BE2C (cell line): ENCODE results near the gene GNAQ.
A peak's percentile ranks its signal among the peaks of the same experiment; 100 is the strongest.
"Not testable (repeated sequence)": the region's sequence is repeated elsewhere in the genome, so short reads cannot be mapped to it uniquely, and the experiment has no call there.

Source experiments
- DNase-seq: peaks from one replicate; pipeline ENCODE4 v3.0.0-alpha.2; 2020
- H3K27me3 ChIP-seq: fragments of 250-450 bp; sonication (Bioruptor Pico); 2 replicates; pipeline ENCODE4 v1.5.1; 2020; ENCODE audit warnings: mild to moderate bottlenecking
- H3K36me3 ChIP-seq: fragments of 250-450 bp; sonication (Bioruptor Pico); 2 replicates; pipeline ENCODE4 v1.5.1; 2020; ENCODE audit warnings: mild to moderate bottlenecking
- H3K4me1 ChIP-seq: fragments of 250-450 bp; sonication (Bioruptor Pico); 2 replicates; pipeline ENCODE4 v1.5.1; 2020
- H3K4me3 ChIP-seq: 2 replicates; pipeline ENCODE4 v1.5.1; 2011; ENCODE audit warnings: low read depth, low read length
- H3K9me3 ChIP-seq: fragments of 250-450 bp; sonication (Bioruptor Pico); 2 replicates; pipeline ENCODE4 v1.5.1; 2020
- TF ChIP-seq, protein P1 (sequence below): IDR thresholded peaks from 2 replicates; pipeline ENCODE4 v1.5.1; 2012; ENCODE audit warnings: mild to moderate bottlenecking, low read depth, low read length

The GNAQ gene

DNA sequence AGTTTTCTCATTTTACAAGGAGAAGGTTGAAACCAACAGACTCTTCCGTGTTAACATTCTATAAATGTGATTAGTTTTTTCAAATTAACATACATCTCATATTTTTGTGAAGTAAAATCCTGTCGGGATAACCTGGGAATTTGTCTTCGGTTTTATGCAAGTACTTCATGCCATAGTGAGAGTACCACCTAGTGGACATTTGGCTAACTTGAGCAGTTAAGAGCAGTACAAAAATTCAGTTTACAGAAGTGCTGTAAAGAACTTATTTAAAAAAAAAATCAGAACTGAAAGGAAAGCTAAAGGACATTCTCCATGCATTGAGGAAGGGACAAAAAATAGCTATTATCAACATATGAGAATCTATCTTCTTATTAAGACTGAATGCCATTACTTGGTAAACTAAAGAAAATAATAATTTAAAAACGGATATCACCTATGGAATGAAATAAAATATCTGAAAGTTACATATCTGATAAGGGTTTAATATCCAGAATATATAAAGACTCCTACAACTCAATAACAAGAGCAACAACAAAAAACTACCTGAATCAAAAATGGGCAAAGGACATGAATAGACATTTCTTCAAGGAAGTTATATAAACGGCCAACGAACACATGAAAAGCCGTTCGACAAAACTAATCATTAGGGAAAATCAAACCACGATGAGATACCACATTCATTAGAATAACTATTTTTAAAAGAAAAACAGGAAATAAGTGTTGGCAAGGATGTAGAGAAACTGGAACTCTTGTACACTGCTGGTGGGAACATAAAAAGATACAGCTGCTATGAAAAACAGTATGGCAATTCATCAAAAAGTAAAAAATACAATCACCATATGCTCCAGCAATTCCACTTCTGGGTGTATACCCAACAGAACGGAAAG, 266.5 kb downstream of the GNAQ start:
- Histone ChIP-seq H3K36me3 (peaks cover 6% of the 10 kb centered on the region), H3K9me3 (no peaks in the 10 kb centered on the region; the same call in 1 of the 2 replicates), H3K27me3 (no peaks in the 10 kb centered on the region), H3K4me3 (no peak overlapping the region), H3K4me1 (no peaks in the 10 kb centered on the region)
- peak; percentile 19 for DNase-seq
- TF ChIP-seq, protein P1, sequence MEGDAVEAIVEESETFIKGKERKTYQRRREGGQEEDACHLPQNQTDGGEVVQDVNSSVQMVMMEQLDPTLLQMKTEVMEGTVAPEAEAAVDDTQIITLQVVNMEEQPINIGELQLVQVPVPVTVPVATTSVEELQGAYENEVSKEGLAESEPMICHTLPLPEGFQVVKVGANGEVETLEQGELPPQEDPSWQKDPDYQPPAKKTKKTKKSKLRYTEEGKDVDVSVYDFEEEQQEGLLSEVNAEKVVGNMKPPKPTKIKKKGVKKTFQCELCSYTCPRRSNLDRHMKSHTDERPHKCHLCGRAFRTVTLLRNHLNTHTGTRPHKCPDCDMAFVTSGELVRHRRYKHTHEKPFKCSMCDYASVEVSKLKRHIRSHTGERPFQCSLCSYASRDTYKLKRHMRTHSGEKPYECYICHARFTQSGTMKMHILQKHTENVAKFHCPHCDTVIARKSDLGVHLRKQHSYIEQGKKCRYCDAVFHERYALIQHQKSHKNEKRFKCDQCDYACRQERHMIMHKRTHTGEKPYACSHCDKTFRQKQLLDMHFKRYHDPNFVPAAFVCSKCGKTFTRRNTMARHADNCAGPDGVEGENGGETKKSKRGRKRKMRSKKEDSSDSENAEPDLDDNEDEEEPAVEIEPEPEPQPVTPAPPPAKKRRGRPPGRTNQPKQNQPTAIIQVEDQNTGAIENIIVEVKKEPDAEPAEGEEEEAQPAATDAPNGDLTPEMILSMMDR, result peak; percentile 74

DNA sequence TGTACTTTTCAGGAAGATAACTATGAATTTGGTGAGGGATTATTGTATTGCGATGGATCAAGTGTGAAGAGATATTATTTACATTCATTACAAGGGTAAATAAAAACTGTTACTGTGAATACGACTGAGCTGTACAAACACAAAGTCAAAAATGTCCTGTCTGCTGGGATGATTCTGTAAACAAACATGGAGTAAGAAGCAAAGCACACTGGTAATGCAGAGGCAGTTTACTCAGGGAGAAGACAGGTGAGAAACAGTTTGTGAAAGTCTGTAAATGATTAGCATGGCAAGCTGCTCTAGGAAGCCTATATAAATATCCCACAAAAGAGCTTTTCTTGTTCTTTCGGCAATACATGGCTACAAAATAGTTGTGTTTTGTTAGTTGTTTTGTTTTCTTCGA, 268.0 kb downstream of the GNAQ start:
- Histone ChIP-seq H3K36me3 (peaks cover 6% of the 10 kb centered on the region), H3K9me3 (no peaks in the 10 kb centered on the region; the same call in 1 of the 2 replicates), H3K4me3 (no peak overlapping the region), H3K27me3 (no peaks in the 10 kb centered on the region), H3K4me1 (no peaks in the 10 kb centered on the region)
- DNase-seq, result no peak
- TF ChIP-seq, protein P1, result no peak

DNA sequence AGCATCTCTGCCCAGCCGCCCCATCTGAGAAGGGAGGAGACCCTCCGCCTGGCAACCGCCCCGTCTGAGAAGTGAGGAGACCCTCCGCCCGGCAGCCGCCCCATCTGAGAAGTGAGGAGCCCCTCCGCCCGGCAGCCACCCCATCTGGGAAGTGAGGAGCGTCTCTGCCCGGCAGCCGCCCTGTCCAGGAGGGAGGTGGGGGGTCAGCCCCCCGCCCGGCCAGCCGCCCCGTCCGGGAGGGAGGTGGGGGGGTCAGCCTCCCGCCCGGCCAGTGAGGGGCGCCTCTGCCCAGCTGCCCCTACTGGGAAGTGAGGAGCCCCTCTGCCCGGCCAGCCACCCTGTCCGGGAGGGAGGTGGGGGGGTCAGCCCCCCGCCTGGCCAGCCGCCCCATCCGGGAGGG, 270.7 kb downstream of the GNAQ start:
- not testable (repeated sequence) for H3K4me1 ChIP-seq

DNA sequence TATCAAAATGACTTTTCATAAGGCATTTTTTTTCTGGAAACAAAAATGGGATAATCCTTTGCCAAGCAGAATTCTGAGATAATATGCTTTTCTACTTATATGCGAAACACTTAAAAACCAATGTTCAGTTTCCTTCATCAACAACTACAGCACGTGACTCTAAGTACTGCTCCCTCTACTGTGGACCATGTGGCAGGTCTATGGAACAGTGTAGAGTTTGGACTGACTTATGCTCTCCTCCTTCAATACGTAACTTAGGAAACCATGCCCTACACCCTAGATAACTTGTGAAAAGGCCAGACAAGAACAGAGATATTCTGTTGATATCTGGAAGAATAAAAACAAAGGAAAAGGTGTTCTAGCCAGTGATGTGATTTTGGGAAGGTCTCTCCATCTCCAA, 272.2 kb downstream of the GNAQ start:
- H3K9me3 ChIP-seq, result no peaks in the 10 kb centered on the region; the same call in 1 of the 2 replicates
- TF ChIP-seq, protein P1, result no peak
- H3K4me1 ChIP-seq, result no peaks in the 10 kb centered on the region
- no peak for DNase-seq
- H3K27me3 ChIP-seq, result no peaks in the 10 kb centered on the region
- H3K4me3 ChIP-seq, result no peak overlapping the region
- H3K36me3 ChIP-seq, result no peaks in the 10 kb centered on the region

More for the DNA sequence above, 270.7 kb downstream of the GNAQ start:
- not testable (repeated sequence) for H3K9me3 ChIP-seq, H3K36me3 ChIP-seq, H3K4me3 ChIP-seq, H3K27me3 ChIP-seq, DNase-seq

DNA sequence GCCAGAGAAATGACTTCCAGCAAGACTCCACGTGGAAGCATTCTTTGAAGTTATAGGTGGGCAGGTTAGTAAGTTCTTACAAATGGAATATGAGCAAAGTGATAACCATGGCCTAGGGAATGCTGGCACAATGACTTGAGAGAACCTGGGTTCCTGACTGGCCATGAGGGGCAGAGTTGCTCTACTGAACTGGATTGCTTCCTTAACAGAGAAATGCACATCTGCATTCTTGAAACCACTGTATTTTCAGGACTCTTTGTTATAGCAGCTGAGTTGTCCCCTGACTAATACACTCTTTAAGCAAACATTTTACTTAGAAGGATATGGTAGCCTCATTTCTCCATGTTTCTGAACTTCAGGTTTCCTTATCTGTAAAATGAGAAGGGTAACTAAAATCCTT, 275.2 kb downstream of the GNAQ start:
- H3K4me3 ChIP-seq, result no peak overlapping the region
- peaks cover 7% of the 10 kb centered on the region for H3K4me1 ChIP-seq
- H3K36me3 ChIP-seq, result no peaks in the 10 kb centered on the region
- no peaks in the 10 kb centered on the region for H3K9me3 ChIP-seq
- no peak for DNase-seq
- TF ChIP-seq, protein P1, result peak; percentile 10; the same call in 1 of the 2 replicates
- H3K27me3 ChIP-seq, result no peaks in the 10 kb centered on the region

DNA sequence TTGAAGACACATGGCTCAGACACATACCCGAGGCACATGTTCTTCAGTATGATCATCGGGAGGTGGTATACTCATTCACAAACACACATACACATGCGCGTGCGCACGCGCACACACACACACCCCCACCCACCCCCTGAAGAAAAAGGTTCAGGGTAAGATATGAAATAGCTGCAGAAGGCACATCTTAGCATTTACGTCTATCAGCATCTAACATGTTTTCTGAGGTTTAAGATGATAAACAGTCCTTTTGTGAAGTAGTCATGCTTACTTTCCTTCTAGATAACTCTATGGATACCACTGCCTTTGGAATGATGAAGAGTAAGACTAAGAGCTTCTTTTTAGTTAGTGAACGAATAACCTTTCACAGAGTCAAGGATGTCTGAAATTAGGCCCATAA, 278.4 kb downstream of the GNAQ start:
- TF ChIP-seq, protein P1, result no peak
- Histone ChIP-seq H3K4me1 (peaks cover 23% of the 10 kb centered on the region), H3K27me3 (no peaks in the 10 kb centered on the region), H3K4me3 (no peak overlapping the region), H3K36me3 (no peaks in the 10 kb centered on the region), H3K9me3 (no peaks in the 10 kb centered on the region)
- no peak for DNase-seq
